ENCODE results near the gene FAM161A.
"Not testable (repeated sequence)": the region's sequence is repeated elsewhere in the genome, so short reads cannot be mapped to it uniquely, and the experiment has no call there.

FAM161A gene

GRCh38 chr2:61811821-61812220 is 42.0 kb downstream of the FAM161A start:
- Histone ChIP-seq H3K27ac (ENCODE audit: low read depth, low read length) (no peak overlapping the region), H3K36me3 (ENCODE audit: control insufficient read depth in 5 of 5, insufficient read depth in 5 of 5, low read length in 5 of 5) (no peaks in the 10 kb centered on the region), H3K27me3 (ENCODE audit: control insufficient read depth in 5 of 5, insufficient read depth in 4 of 5, low read length in 5 of 5) (no peaks in the 10 kb centered on the region), H3K4me3 (ENCODE audit: low read depth in 1 of 5, low read length in 5 of 5) (no peak overlapping the region), H3K9ac (ENCODE audit: low read length in 5 of 5) (no peak overlapping the region), H3K9me3 (ENCODE audit: control insufficient read depth in 5 of 5, low read length in 5 of 5) (no peaks in the 10 kb centered on the region), H3K4me1 (ENCODE audit: control insufficient read depth in 5 of 5, insufficient read depth in 5 of 5, low read length in 5 of 5) (peaks cover 0 to 5% (median 0%) of the 10 kb centered on the region in 5 donors)

- not testable (repeated sequence) for H3K36me3 ChIP-seq (ENCODE audit: control insufficient read depth in 5 of 5, insufficient read depth in 5 of 5, low read length in 5 of 5); H3K27me3 ChIP-seq (ENCODE audit: control insufficient read depth in 5 of 5, insufficient read depth in 4 of 5, low read length in 5 of 5); H3K9ac ChIP-seq (ENCODE audit: low read length in 5 of 5); H3K9me3 ChIP-seq (ENCODE audit: control insufficient read depth in 5 of 5, low read length in 5 of 5); H3K27ac ChIP-seq (ENCODE audit: low read depth, low read length); H3K4me3 ChIP-seq (ENCODE audit: low read depth in 1 of 5, low read length in 5 of 5); H3K4me1 ChIP-seq (ENCODE audit: control insufficient read depth in 5 of 5, insufficient read depth in 5 of 5, low read length in 5 of 5)
Measured at GRCh38 chr2:61810203-61810602, 43.7 kb downstream of the FAM161A start.

DNA sequence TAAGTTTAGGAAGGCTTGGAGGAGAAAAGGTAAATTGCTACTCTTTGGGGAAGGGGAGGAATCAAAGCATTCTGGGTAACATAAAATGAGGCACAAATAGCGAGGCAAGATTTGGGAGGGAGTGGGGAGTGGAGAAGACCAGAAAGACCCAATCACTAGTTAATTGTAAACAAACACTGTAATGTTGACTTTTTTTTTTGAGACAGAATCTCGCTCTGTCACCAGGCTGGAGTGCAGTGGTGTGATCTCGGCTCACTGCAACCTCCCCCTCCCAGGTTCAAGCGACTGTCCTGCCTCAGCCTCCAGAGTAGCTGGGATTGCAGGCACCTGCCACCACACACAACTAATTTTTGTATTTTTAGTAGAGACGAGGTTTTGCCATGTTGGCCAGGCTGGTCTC is 45.2 kb downstream of the FAM161A start:
- H3K36me3 ChIP-seq (ENCODE audit: control insufficient read depth in 5 of 5, insufficient read depth in 5 of 5, low read length in 5 of 5); H3K9me3 ChIP-seq (ENCODE audit: control insufficient read depth in 5 of 5, low read length in 5 of 5): not testable (repeated sequence)

GRCh38 chr2:61807036-61807757 is 46.7 kb downstream of the FAM161A start:
- no peaks in the 10 kb centered on the region for H3K36me3 ChIP-seq (ENCODE audit: control insufficient read depth in 5 of 5, insufficient read depth in 5 of 5, low read length in 5 of 5)
- H3K4me3 ChIP-seq (ENCODE audit: low read depth in 1 of 5, low read length in 5 of 5) = no peak overlapping the region
- H3K27me3 ChIP-seq (ENCODE audit: control insufficient read depth in 5 of 5, insufficient read depth in 4 of 5, low read length in 5 of 5) = no peaks in the 10 kb centered on the region
- H3K4me1 ChIP-seq (ENCODE audit: control insufficient read depth in 5 of 5, insufficient read depth in 5 of 5, low read length in 5 of 5) = no peaks in the 10 kb centered on the region
- H3K27ac ChIP-seq (ENCODE audit: low read depth, low read length) = no peak overlapping the region
- no peaks in the 10 kb centered on the region for H3K9me3 ChIP-seq (ENCODE audit: control insufficient read depth in 5 of 5, low read length in 5 of 5)
- no peak overlapping the region for H3K9ac ChIP-seq (ENCODE audit: low read length in 5 of 5)

More for the DNA sequence above, 45.2 kb downstream of the FAM161A start:
- H3K27ac ChIP-seq (ENCODE audit: low read depth, low read length); H3K4me3 ChIP-seq (ENCODE audit: low read depth in 1 of 5, low read length in 5 of 5); H3K27me3 ChIP-seq (ENCODE audit: control insufficient read depth in 5 of 5, insufficient read depth in 4 of 5, low read length in 5 of 5); H3K9ac ChIP-seq (ENCODE audit: low read length in 5 of 5); H3K4me1 ChIP-seq (ENCODE audit: control insufficient read depth in 5 of 5, insufficient read depth in 5 of 5, low read length in 5 of 5): not testable (repeated sequence)

- H3K9me3 ChIP-seq (ENCODE audit: control insufficient read depth in 5 of 5, low read length in 5 of 5) = no peaks in the 10 kb centered on the region
- no peaks in the 10 kb centered on the region for H3K27me3 ChIP-seq (ENCODE audit: control insufficient read depth in 5 of 5, insufficient read depth in 4 of 5, low read length in 5 of 5)
- H3K4me1 ChIP-seq (ENCODE audit: control insufficient read depth in 5 of 5, insufficient read depth in 5 of 5, low read length in 5 of 5) = no peaks in the 10 kb centered on the region
- no peak overlapping the region for H3K9ac ChIP-seq (ENCODE audit: low read length in 5 of 5)
- no peak overlapping the region for H3K4me3 ChIP-seq (ENCODE audit: low read depth in 1 of 5, low read length in 5 of 5)
- no peak overlapping the region for H3K27ac ChIP-seq (ENCODE audit: low read depth, low read length)
- no peaks in the 10 kb centered on the region for H3K36me3 ChIP-seq (ENCODE audit: control insufficient read depth in 5 of 5, insufficient read depth in 5 of 5, low read length in 5 of 5)
Measured at GRCh38 chr2:61802548-61802947, 51.3 kb downstream of the FAM161A start.

- Histone ChIP-seq H3K27me3 (ENCODE audit: control insufficient read depth in 5 of 5, insufficient read depth in 4 of 5, low read length in 5 of 5) (no peaks in the 10 kb centered on the region), H3K36me3 (ENCODE audit: control insufficient read depth in 5 of 5, insufficient read depth in 5 of 5, low read length in 5 of 5) (no peaks in the 10 kb centered on the region), H3K9ac (ENCODE audit: low read length in 5 of 5) (no peak overlapping the region), H3K9me3 (ENCODE audit: control insufficient read depth in 5 of 5, low read length in 5 of 5) (no peaks in the 10 kb centered on the region), H3K27ac (ENCODE audit: low read depth, low read length) (no peak overlapping the region), H3K4me3 (ENCODE audit: low read depth in 1 of 5, low read length in 5 of 5) (no peak overlapping the region), H3K4me1 (ENCODE audit: control insufficient read depth in 5 of 5, insufficient read depth in 5 of 5, low read length in 5 of 5) (no peaks in the 10 kb centered on the region)
Measured at GRCh38 chr2:61799099-61799498, 54.8 kb downstream of the FAM161A start.

DNA sequence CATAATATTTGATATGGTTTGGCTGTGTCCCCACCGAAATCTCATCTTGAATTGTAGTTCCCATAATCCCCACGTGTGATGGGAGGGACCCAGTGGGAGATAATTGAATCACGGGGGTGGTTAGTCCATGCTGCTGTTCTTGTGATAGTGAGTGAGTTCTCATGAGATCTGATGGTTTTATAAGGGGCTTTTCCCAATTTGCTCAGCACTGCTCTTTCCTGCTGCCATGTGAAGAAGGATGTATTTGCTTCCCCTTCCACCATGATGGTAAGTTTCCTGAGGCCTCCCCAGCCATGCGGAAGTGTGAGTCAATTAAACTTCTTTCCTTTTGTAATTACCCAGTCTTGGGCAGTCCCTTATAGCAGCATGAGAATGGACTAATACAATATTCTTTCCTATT is 56.4 kb downstream of the FAM161A start:
- not testable (repeated sequence) for H3K4me1 ChIP-seq (ENCODE audit: control insufficient read depth in 5 of 5, insufficient read depth in 5 of 5, low read length in 5 of 5); H3K4me3 ChIP-seq (ENCODE audit: low read depth in 1 of 5, low read length in 5 of 5); H3K9ac ChIP-seq (ENCODE audit: low read length in 5 of 5); H3K27me3 ChIP-seq (ENCODE audit: control insufficient read depth in 5 of 5, insufficient read depth in 4 of 5, low read length in 5 of 5); H3K36me3 ChIP-seq (ENCODE audit: control insufficient read depth in 5 of 5, insufficient read depth in 5 of 5, low read length in 5 of 5); H3K9me3 ChIP-seq (ENCODE audit: control insufficient read depth in 5 of 5, low read length in 5 of 5); H3K27ac ChIP-seq (ENCODE audit: low read depth, low read length)

- H3K36me3 ChIP-seq (ENCODE audit: control insufficient read depth in 5 of 5, insufficient read depth in 5 of 5, low read length in 5 of 5) = no peaks in the 10 kb centered on the region
- no peak overlapping the region for H3K4me3 ChIP-seq (ENCODE audit: low read depth in 1 of 5, low read length in 5 of 5)
- H3K27ac ChIP-seq (ENCODE audit: low read depth, low read length) = no peak overlapping the region
- H3K9me3 ChIP-seq (ENCODE audit: control insufficient read depth in 5 of 5, low read length in 5 of 5) = no peaks in the 10 kb centered on the region
- no peaks in the 10 kb centered on the region for H3K27me3 ChIP-seq (ENCODE audit: control insufficient read depth in 5 of 5, insufficient read depth in 4 of 5, low read length in 5 of 5)
- H3K4me1 ChIP-seq (ENCODE audit: control insufficient read depth in 5 of 5, insufficient read depth in 5 of 5, low read length in 5 of 5) = peaks cover 0 to 5% (median 4%) of the 10 kb centered on the region in 5 donors
- no peak overlapping the region for H3K9ac ChIP-seq (ENCODE audit: low read length in 5 of 5)
Measured at GRCh38 chr2:61795408-61795807, 58.5 kb downstream of the FAM161A start.

DNA sequence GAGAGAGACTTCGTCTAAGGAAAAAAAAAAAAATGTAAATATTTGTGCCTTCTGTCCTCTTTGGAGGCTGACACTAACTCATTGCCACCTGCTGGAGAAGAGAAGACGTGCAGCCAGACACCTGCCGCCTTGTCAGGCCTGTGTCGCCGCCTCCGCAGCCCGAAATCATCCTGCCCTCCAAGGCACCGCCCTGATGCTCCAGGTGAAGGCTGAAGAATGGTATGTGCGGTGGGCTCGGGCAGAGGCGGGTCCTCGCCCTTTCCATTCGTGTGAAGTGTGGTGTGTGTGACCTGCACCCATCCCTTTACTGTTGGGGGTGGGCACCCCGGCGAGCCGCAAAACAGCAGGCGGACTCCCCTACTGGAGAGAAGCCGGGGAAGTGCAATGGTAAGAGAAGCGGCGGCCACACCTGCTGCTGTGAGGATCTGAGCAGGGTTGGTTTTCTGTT is 60.4 kb downstream of the FAM161A start:
- H3K4me1 ChIP-seq (ENCODE audit: control insufficient read depth in 5 of 5, insufficient read depth in 5 of 5, low read length in 5 of 5) = peaks cover 0 to 5% (median 4%) of the 10 kb centered on the region in 5 donors
- H3K27ac ChIP-seq (ENCODE audit: low read depth, low read length) = no peak overlapping the region
- H3K27me3 ChIP-seq (ENCODE audit: control insufficient read depth in 5 of 5, insufficient read depth in 4 of 5, low read length in 5 of 5) = no peaks in the 10 kb centered on the region
- H3K4me3 ChIP-seq (ENCODE audit: low read depth in 1 of 5, low read length in 5 of 5) = peak overlapping the region in 3 of 5 donors; percentile 18 to 53 (median 40)
- H3K9me3 ChIP-seq (ENCODE audit: control insufficient read depth in 5 of 5, low read length in 5 of 5) = no peaks in the 10 kb centered on the region
- H3K36me3 ChIP-seq (ENCODE audit: control insufficient read depth in 5 of 5, insufficient read depth in 5 of 5, low read length in 5 of 5) = no peaks in the 10 kb centered on the region
- H3K9ac ChIP-seq (ENCODE audit: low read length in 5 of 5) = no peak overlapping the region

GRCh38 chr2:61792355-61792890 is 61.4 kb downstream of the FAM161A start:
- H3K4me3 ChIP-seq (ENCODE audit: low read depth in 1 of 5, low read length in 5 of 5) = no peak overlapping the region
- peaks cover 0 to 5% (median 4%) of the 10 kb centered on the region in 5 donors for H3K4me1 ChIP-seq (ENCODE audit: control insufficient read depth in 5 of 5, insufficient read depth in 5 of 5, low read length in 5 of 5)
- no peak overlapping the region for H3K27ac ChIP-seq (ENCODE audit: low read depth, low read length)
- H3K9ac ChIP-seq (ENCODE audit: low read length in 5 of 5) = no peak overlapping the region
- H3K27me3 ChIP-seq (ENCODE audit: control insufficient read depth in 5 of 5, insufficient read depth in 4 of 5, low read length in 5 of 5) = no peaks in the 10 kb centered on the region
- no peaks in the 10 kb centered on the region for H3K36me3 ChIP-seq (ENCODE audit: control insufficient read depth in 5 of 5, insufficient read depth in 5 of 5, low read length in 5 of 5)
- no peaks in the 10 kb centered on the region for H3K9me3 ChIP-seq (ENCODE audit: control insufficient read depth in 5 of 5, low read length in 5 of 5)

All from subcutaneous abdominal adipose tissue (tissue), 5 donors.